PC-9 (cell line): ENCODE measurements around the gene ATG3.

Experiments used
- CTCF ChIP-seq: fragments of 200-600 bp; sonication (generic); conservative IDR thresholded peaks from 2 replicates; pipeline ENCODE4 v1.6.1; 2017; ENCODE audit warnings: mixed run types, antibody characterized with exemption, mild to moderate bottlenecking, moderate library complexity
- EZH2 ChIP-seq: fragments of 200-600 bp; sonication (generic); IDR thresholded peaks from 2 replicates; pipeline ENCODE4 v1.8.0; 2017; ENCODE audit warnings: antibody characterized with exemption, low read depth

GRCh38 chr3:112550859-112551258 is 10.9 kb downstream of the ATG3 start:
- TF ChIP-seq CTCF (no peak), EZH2 (no peak)
